Testis (tissue), 2 donors: Measurements from ENCODE around the gene GSG1L.

Source experiments
- POLR2A ChIP-seq: fragments of 450-650 bp; IDR thresholded peaks from one replicate; pipeline ENCODE4 v1.6.1; 2017; ENCODE audit warnings: antibody characterized with exemption, mild to moderate bottlenecking, moderate library complexity
- TF ChIP-seq, protein P1 (sequence below), 3 experiments: fragments of 450-650 bp in 2 of 3; fragments of 200-600 bp in 1 of 3; sonication (generic) in 1 of 3; IDR thresholded peaks; one replicate each; pipeline ENCODE4 v1.5.1; 2016 to 2019; ENCODE audit warnings: antibody characterized with exemption in 3 of 3, mild to moderate bottlenecking in 2 of 3, moderate library complexity in 1 of 3

DNA sequence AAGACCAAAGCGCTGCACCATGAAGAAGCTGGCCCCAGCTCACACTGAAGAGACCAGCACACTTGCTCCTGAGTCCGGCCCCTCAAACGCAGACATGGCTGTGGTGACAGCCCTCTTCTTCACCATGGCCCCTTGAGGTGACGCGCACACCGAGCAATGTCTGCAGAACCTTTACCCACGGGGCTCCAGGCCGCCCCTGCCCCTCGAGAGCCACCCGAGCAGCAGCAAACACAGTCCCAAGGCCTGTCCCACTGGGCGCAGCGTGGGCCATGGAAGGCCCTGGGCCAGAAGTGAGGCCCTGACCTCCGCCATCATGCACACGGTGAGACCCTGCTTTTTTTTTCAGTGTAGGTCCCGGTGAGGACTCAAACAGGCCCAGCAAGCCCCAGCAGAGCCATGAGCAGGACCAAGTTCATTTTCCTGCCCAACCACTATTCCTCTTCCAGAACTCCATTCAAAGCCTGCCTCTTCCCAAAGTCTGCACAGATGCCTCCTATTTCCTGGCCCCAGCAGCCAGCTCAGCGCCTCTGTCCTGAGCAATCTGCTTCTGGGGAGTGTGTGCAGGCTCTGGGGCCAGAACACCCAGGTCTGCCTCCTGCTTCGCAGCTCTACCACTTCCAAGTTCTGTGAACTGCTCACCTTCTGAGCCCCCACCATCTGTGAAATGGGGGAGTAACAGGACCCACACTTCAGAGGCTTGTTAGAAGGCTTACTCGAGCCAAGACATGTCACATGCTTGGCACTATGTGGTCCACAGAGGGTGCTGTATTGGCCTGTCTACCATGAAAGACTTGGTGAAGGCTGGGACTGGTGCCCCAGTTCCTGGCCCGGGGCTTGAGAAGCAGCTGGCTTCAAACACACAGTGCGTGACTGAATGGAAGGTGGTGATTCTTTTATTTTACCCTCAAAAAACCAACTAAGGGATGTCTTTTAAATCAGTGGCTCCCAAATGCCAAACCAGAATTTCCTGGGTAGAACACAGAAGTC lies 35.7 kb upstream of the GSG1L start:
- TF ChIP-seq, protein P1, sequence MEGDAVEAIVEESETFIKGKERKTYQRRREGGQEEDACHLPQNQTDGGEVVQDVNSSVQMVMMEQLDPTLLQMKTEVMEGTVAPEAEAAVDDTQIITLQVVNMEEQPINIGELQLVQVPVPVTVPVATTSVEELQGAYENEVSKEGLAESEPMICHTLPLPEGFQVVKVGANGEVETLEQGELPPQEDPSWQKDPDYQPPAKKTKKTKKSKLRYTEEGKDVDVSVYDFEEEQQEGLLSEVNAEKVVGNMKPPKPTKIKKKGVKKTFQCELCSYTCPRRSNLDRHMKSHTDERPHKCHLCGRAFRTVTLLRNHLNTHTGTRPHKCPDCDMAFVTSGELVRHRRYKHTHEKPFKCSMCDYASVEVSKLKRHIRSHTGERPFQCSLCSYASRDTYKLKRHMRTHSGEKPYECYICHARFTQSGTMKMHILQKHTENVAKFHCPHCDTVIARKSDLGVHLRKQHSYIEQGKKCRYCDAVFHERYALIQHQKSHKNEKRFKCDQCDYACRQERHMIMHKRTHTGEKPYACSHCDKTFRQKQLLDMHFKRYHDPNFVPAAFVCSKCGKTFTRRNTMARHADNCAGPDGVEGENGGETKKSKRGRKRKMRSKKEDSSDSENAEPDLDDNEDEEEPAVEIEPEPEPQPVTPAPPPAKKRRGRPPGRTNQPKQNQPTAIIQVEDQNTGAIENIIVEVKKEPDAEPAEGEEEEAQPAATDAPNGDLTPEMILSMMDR (IDR thresholded peaks at IDR 0.05) = no peak
- no peak for TF ChIP-seq POLR2A
